ENCODE results near the gene PRKAG2. TPM values are rescaled to one million over a fixed set of nuclear protein-coding genes. Genes with fewer than 3 reads are reported as not detected.

PRKAG2 gene
- total RNA-seq, 1 donor from 2014 or later: 21.1 TPM

DNA sequence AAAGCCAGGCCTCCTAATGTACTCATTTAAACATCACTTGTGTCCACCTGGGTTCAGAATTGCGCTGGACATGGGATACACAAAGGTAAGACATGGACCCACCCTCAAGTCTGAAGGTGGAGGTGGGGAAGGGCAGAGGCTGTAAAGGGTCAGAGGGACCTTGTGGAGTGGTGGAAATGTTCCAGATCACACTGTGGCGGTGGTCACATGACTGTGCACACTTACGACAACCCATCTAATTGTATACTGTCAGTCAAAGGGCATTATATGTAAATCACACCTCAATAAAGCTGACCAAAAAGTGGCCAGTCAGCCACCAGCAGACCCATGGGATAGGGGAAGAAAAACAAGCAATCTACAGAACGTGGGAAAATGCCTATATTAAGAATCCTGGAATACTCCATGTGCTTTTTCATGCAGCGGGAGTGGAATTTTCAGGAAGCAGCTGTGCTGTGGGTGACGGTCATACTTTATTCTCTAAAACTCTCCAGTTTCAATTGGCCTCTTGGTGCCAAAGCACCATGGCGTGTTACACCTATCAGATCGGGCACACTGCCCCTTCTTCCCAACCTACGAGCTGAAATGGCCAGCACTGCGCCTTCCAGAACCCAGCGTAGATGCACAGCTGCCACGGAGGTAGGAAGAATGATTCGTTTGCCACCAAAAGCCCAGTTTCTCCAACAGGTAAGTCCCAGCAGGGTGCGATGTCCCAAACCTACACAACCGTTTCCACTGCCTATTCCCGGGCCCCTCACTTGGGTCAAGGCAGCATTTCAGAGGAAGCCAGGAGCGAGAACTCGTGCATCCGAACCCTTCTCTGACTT is 69.8 kb downstream of the PRKAG2 start:
- H3K4me3 ChIP-seq (ENCODE audit: low read depth, low read length): no peak overlapping the region
- H3K36me3 ChIP-seq (ENCODE audit: control insufficient read depth, insufficient read depth, low read length): no peaks in the 10 kb centered on the region
- peaks cover 6% of the 10 kb centered on the region for H3K27me3 ChIP-seq (ENCODE audit: control insufficient read depth, insufficient read depth, low read length)
- TF ChIP-seq, protein P1, sequence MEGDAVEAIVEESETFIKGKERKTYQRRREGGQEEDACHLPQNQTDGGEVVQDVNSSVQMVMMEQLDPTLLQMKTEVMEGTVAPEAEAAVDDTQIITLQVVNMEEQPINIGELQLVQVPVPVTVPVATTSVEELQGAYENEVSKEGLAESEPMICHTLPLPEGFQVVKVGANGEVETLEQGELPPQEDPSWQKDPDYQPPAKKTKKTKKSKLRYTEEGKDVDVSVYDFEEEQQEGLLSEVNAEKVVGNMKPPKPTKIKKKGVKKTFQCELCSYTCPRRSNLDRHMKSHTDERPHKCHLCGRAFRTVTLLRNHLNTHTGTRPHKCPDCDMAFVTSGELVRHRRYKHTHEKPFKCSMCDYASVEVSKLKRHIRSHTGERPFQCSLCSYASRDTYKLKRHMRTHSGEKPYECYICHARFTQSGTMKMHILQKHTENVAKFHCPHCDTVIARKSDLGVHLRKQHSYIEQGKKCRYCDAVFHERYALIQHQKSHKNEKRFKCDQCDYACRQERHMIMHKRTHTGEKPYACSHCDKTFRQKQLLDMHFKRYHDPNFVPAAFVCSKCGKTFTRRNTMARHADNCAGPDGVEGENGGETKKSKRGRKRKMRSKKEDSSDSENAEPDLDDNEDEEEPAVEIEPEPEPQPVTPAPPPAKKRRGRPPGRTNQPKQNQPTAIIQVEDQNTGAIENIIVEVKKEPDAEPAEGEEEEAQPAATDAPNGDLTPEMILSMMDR (IDR thresholded peaks at IDR 0.05; ENCODE audit: insufficient read depth, low read length, poor library complexity, severe bottlenecking): no peak
- no peak for DNase-seq (ENCODE audit: low read depth)

DNA sequence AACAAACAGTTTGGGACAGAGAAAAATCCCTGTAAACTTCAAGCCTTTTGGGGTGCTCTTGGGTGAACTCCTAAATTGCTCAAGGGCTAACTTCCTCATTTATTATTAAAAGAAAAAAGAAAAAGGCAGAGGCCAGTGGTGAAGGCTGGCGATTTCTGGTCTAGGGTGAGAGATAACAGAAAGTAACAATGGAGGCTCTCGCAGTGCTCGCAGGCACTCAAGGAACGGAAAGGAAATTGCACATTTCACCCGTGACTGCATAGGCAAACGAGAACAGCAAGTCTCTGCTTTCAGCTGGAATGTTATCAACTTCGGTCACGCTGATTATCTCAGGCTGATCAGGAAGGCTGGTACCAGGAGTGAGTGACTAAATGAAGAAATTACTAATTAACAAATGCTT is 70.7 kb downstream of the PRKAG2 start:
- H3K27me3 ChIP-seq (ENCODE audit: control insufficient read depth, insufficient read depth, low read length): peaks cover 3% of the 10 kb centered on the region
- TF ChIP-seq, protein P1 (IDR thresholded peaks at IDR 0.05; ENCODE audit: insufficient read depth, low read length, poor library complexity, severe bottlenecking): no peak
- no peaks in the 10 kb centered on the region for H3K36me3 ChIP-seq (ENCODE audit: control insufficient read depth, insufficient read depth, low read length)
- no peak overlapping the region for H3K4me3 ChIP-seq (ENCODE audit: low read depth, low read length)
- DNase-seq (ENCODE audit: low read depth): no peak

DNA sequence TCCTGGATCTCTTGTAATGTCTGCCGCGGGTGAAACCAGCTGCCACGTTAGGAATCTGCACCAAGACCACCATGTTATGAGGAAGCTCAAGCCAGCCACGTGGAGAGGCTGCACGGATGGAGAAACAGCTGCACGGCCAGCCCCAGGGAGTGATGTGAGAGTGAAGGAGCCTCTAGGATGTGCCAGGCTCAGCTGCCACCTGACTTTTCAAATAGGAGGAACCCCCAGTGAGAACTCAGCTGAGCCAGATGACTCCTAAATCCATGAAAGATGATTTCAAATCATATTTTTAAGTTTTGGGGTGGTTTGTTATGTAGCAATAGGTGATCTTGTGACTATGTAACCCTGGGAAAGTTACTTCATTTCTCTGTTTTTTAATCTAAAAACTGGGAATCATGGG is 71.7 kb downstream of the PRKAG2 start:
- no peaks in the 10 kb centered on the region for H3K36me3 ChIP-seq (ENCODE audit: control insufficient read depth, insufficient read depth, low read length)
- TF ChIP-seq, protein P1 (IDR thresholded peaks at IDR 0.05; ENCODE audit: insufficient read depth, low read length, poor library complexity, severe bottlenecking): no peak
- H3K27me3 ChIP-seq (ENCODE audit: control insufficient read depth, insufficient read depth, low read length): peaks cover 3% of the 10 kb centered on the region

DNA sequence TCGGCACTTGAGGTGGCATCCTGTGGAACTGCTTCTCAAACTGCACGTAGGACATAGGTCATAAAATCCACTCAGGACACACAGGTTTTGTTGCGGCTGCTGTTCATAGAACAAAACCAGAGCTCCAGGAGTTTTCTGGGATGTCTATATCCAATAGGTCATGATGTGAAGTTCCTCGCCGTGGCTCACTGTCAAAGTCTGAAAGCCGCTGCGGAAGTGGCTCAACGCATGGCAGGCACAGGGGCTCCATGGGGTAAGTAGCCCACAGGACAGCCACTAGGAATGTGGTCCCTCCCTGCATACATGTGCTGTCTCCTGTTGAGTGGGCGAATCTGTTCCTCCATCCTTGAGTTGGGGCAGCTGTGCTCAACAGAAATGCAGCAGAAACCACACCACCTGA is 72.2 kb downstream of the PRKAG2 start:
- Histone ChIP-seq H3K4me3 (ENCODE audit: low read depth, low read length) (no peak overlapping the region), H3K27me3 (ENCODE audit: control insufficient read depth, insufficient read depth, low read length) (peaks cover 3% of the 10 kb centered on the region), H3K36me3 (ENCODE audit: control insufficient read depth, insufficient read depth, low read length) (no peaks in the 10 kb centered on the region)
- DNase-seq (ENCODE audit: low read depth): no peak
- TF ChIP-seq, protein P1 (IDR thresholded peaks at IDR 0.05; ENCODE audit: insufficient read depth, low read length, poor library complexity, severe bottlenecking): no peak

More for the DNA sequence above, 71.7 kb downstream of the PRKAG2 start:
- H3K4me3 ChIP-seq (ENCODE audit: low read depth, low read length): no peak overlapping the region
- no peak for DNase-seq (ENCODE audit: low read depth)

DNA sequence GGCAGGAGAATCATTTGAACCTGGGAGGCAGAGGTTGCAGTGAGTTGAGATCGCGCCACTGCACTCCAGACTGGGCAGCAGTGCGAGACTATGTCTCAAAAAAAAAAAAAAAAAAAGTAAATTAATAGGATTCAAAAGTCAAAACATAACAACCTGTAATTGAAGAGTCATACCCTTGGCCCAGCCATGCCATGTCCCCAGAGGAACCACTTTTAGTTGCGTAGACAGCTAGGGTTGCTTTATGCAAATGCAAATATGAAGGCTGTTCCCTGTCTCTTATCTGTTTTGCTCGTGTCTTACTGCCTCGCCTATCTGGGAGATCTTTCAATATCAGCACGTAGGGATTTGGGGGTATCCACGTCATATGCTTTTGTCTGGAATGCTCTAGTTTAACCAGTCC is 73.1 kb downstream of the PRKAG2 start:
- no peaks in the 10 kb centered on the region for H3K36me3 ChIP-seq (ENCODE audit: control insufficient read depth, insufficient read depth, low read length)
- TF ChIP-seq, protein P1 (IDR thresholded peaks at IDR 0.05; ENCODE audit: insufficient read depth, low read length, poor library complexity, severe bottlenecking): no peak
- no peak for DNase-seq (ENCODE audit: low read depth)
- no peak overlapping the region for H3K4me3 ChIP-seq (ENCODE audit: low read depth, low read length)
- H3K27me3 ChIP-seq (ENCODE audit: control insufficient read depth, insufficient read depth, low read length): peaks cover 3% of the 10 kb centered on the region

DNA sequence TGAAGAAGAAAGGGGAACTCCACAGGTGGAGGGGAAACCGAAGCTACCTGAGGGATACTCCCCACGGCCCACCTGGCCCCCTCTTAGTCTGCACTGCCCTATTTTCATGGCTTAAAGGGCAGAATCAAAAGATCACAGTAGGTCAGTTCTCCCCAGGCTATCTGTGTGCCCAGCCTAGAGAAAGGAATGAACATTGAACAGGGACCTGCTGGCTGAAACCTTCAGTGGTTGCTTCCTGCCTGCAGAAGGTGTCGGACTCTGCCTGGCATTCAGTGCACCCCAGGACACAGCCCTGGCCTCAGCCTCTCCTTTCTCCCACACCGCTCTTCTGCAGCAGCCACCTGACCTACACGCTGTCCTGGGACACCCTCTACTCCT is 74.5 kb downstream of the PRKAG2 start:
- Histone ChIP-seq H3K27me3 (ENCODE audit: control insufficient read depth, insufficient read depth, low read length) (peaks cover 3% of the 10 kb centered on the region), H3K4me3 (ENCODE audit: low read depth, low read length) (no peak overlapping the region), H3K36me3 (ENCODE audit: control insufficient read depth, insufficient read depth, low read length) (no peaks in the 10 kb centered on the region)
- TF ChIP-seq, protein P1 (IDR thresholded peaks at IDR 0.05; ENCODE audit: insufficient read depth, low read length, poor library complexity, severe bottlenecking): no peak
- DNase-seq (ENCODE audit: low read depth): no peak
